Raji (cell line): ENCODE data around the gene CCDC184.

ENCODE experiments used
- POLR2A ChIP-seq: IDR thresholded peaks from 2 replicates; pipeline ENCODE4 v1.6.1; 2011; ENCODE audit warnings: low read depth, low read length, control low read depth; ENCODE audit not compliant: insufficient read depth

The CCDC184 gene

DNA sequence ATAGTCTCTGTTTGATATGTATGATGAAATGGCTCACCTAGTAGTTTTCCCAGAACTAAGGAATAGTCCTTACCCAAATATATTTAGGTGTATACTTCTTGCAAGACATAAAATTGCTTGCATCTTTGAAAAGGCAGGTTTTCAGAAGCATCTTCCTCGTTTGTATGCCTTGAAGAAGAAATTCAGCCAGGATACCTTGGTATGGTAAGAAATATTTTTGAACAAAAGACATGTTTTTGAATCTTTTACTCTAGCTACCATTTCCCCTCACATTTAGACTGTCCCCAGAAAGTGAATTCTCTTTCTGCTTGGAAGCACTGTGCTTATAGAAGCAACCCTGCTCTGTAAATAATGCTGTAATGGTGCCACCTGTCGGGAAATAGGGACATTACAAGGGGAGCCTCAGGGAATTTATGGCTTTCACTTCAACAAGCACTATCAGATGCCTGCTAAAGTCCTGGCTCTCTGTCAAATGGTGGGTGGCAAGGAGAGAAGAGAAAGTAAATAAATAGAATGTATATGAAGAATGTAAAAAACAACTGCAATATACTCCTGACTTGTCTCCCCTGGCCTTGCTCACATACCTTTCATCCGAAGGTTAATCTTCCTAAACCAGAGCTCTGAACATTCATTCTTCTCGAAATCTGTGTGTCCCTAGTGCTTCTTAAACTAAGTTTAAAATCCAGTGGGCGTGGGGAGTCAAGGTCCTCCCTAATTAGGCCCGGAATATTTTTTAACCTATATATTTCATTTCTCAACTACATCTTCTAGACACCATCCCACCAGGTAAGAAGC is 6.1 kb downstream of the CCDC184 start:
- no peak for TF ChIP-seq POLR2A

- no peak for TF ChIP-seq POLR2A
Measured at GRCh38 chr12:48191096-48191495, 7.7 kb downstream of the CCDC184 start.

- TF ChIP-seq POLR2A = no peak
Measured at GRCh38 chr12:48192861-48193260, 9.4 kb downstream of the CCDC184 start.

- TF ChIP-seq POLR2A = no peak
Measured at GRCh38 chr12:48193623-48194022, 10.2 kb downstream of the CCDC184 start.

DNA sequence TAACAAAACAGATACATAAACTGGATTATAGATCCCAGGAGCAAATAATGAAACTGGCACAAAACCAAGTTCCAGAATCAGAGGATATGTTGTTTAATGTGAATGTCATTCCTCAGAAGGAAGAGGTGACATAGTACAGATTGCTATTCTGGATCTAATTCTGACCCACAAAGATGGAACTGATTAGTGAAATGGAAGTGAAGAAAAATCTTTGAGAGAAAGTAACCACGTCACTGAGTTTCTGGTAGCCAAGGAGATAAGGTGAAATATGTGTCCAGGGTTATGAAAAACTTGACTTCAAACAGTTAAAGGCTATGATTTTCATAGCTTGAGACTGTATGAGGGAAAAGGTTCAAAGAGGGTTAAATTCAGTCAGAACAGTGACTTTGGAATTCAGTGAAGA is 11.4 kb downstream of the CCDC184 start:
- no peak for TF ChIP-seq POLR2A

GRCh38 chr12:48197549-48197970 is 14.1 kb downstream of the CCDC184 start:
- no peak for TF ChIP-seq POLR2A

GRCh38 chr12:48197971-48198671 is 14.7 kb downstream of the CCDC184 start:
- TF ChIP-seq POLR2A = 0 out of 2 replicates have a peak, but pooled peaks have one; percentile 14

GRCh38 chr12:48198672-48198971 is 15.2 kb downstream of the CCDC184 start:
- TF ChIP-seq POLR2A = no peak

DNA sequence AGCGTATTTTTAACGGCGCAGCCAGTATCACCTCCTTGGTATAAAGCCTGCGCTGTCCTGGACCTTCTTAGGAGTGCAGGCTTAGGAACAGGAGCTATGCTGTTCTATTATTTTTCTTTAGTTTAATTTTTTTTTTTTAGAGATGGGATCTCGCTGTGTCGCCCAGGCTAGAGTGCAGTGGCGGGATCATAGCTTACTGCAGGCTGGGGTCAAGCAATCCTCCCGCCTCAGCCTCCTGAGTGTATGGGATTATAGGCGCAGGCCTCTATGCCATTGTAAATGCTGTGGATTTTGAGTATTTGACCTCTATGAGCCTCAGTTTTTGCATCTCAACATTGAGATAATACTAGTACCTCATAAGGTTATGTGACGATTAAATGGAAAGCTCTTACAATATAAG is 15.5 kb downstream of the CCDC184 start:
- no peak for TF ChIP-seq POLR2A

DNA sequence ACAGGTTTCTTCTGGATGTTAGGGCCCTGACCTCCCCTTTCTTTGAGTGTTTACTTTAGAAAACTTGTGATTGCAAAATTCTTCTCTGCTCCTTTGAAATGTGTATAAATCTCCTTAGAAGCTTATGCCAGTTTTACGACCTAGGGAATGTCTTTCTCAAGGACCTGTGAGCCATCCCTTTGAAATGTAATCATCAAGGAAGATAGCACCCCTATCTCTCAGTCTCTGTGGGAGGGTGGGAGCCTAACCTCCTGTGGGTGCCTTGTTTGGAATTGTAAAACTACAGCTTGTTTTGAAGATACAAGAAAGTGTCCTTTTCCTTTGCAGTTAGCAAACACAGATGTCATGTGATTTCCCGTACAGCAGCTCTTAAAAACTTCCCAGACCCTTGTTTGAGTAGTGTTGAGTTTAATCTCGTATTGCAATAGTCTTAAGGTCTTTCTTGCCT is 16.4 kb downstream of the CCDC184 start:
- no peak for TF ChIP-seq POLR2A

- TF ChIP-seq POLR2A = no peak
Measured at GRCh38 chr12:48201091-48201490, 17.6 kb downstream of the CCDC184 start.

DNA sequence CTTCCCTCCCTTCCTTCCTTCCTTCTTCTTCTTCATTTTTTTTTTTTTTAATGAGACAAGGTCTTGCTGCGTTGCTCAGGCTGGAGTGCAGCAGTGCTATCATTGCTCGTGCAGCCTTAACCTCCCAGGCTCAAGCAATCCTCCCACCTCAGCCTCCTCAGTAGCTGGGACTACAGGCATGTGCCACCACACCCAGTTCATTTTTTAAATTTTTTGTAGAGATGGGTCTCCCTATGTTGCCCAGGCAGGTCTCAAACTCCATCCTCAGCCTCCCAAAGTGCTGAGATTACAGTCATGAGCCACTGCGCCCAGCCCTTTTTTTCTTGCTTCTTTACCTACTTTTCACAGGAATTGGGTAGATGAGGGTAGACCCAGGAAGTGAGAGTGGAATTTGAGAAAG is 18.1 kb downstream of the CCDC184 start:
- TF ChIP-seq POLR2A = no peak

DNA sequence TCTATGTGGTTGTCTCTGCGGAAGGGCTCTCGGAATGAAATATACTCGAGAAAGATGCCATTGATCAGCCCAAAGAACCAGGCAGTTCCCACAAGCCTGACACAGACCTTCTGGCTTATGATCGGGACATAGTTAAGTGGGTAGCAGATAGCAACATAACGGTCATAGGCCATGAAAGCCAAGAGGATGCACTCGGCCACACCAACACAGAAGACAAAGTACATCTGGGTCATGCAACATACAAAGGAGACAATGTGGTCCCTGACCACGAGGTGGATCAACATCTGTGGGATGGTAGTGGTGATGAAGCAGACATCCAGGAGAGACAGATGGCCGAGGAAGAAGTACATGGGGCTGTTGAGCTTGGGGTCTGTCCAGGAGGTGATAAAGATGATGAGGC is 19.3 kb downstream of the CCDC184 start:
- TF ChIP-seq POLR2A = no peak

DNA sequence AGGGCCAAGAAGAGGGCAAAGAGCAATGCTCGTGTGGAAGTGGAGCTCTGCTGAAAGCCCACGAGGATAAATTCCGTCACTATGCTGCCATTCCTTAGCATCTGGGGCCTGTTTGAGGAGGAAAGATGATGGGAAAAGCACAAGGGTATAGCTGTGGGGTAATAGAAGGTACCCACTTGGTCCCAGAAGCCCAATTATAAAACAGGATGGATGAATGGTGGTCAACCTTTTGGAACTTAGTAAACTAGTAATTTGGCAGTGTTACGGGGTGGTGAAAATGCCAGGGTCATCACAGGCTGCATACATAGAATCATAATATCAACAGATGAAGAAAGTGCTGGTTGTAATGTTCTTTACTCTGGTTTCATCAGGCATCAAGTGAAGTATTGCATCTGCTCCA is 19.7 kb downstream of the CCDC184 start, which contains the start of gene OR10AD1:
Gene OR10AD1 (minus strand): TSS at position 101 of the 400 bp plus-strand sequence. CDS start 0 bp downstream, at position 101.
- TF ChIP-seq POLR2A = no peak

- TF ChIP-seq POLR2A = no peak
Measured at GRCh38 chr12:48216785-48217184, 33.3 kb downstream of the CCDC184 start.

GRCh38 chr12:48219631-48220030 is 36.2 kb downstream of the CCDC184 start:
- TF ChIP-seq POLR2A = no peak
